ENCODE measurements around the gene FFAR3.
"Not testable (repeated sequence)": the region's sequence is repeated elsewhere in the genome, so short reads cannot be mapped to it uniquely, and the experiment has no call there.

DNA sequence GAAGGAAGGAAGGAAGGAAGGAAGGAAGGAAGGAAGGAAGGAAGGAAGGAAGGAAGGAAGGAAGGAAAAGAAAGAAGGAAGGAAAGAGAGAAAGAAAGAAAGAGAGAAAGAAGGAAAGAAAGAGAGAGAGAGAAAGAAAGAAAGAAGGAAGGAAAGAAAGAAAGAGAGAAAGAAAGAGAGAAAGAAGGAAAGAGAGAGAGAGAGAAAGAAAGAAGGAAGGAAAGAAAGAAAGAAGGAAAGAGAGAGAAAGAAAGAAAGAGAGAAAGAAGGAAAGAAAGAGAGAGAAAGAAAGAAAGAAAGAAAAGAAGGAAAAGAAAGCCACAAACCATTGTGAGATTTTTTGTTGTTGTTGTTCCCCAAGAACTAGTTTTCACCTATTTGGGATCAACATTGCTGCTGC, 15.8 kb downstream of the FFAR3 start:
- TF ChIP-seq, protein P1, sequence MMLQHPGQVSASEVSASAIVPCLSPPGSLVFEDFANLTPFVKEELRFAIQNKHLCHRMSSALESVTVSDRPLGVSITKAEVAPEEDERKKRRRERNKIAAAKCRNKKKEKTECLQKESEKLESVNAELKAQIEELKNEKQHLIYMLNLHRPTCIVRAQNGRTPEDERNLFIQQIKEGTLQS (CRISPR knock-in tag; IDR thresholded peaks at IDR 0.05): not testable (repeated sequence)
- TF ChIP-seq ZNF644 (CRISPR knock-in tag; IDR thresholded peaks at IDR 0.05; ENCODE audit: low read depth); HDAC6 (IDR thresholded peaks at IDR 0.05; ENCODE audit: low read depth, low read length); FOXK2 (IDR thresholded peaks at IDR 0.05); DPF2 (CRISPR knock-in tag; IDR thresholded peaks at IDR 0.05; ENCODE audit: borderline replicate concordance, low read depth); POLR2A (IDR thresholded peaks at IDR 0.05; ENCODE audit: insufficient read depth in 1 of 2, low read depth in 2 of 2, low read length in 2 of 2); ZNF598 (CRISPR knock-in tag; IDR thresholded peaks at IDR 0.05; ENCODE audit: borderline replicate concordance): not testable (repeated sequence)
- TF ChIP-seq, protein P2, sequence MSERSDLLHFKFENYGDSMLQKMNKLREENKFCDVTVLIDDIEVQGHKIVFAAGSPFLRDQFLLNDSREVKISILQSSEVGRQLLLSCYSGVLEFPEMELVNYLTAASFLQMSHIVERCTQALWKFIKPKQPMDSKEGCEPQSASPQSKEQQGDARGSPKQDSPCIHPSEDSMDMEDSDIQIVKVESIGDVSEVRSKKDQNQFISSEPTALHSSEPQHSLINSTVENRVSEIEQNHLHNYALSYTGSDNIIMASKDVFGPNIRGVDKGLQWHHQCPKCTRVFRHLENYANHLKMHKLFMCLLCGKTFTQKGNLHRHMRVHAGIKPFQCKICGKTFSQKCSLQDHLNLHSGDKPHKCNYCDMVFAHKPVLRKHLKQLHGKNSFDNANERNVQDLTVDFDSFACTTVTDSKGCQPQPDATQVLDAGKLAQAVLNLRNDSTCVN (CRISPR knock-in tag; IDR thresholded peaks at IDR 0.05; ENCODE audit: borderline replicate concordance): not testable (repeated sequence)
- TF ChIP-seq, protein P3, sequence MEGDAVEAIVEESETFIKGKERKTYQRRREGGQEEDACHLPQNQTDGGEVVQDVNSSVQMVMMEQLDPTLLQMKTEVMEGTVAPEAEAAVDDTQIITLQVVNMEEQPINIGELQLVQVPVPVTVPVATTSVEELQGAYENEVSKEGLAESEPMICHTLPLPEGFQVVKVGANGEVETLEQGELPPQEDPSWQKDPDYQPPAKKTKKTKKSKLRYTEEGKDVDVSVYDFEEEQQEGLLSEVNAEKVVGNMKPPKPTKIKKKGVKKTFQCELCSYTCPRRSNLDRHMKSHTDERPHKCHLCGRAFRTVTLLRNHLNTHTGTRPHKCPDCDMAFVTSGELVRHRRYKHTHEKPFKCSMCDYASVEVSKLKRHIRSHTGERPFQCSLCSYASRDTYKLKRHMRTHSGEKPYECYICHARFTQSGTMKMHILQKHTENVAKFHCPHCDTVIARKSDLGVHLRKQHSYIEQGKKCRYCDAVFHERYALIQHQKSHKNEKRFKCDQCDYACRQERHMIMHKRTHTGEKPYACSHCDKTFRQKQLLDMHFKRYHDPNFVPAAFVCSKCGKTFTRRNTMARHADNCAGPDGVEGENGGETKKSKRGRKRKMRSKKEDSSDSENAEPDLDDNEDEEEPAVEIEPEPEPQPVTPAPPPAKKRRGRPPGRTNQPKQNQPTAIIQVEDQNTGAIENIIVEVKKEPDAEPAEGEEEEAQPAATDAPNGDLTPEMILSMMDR (CRISPR knock-in tag; IDR thresholded peaks at IDR 0.05): not testable (repeated sequence)
- TF ChIP-seq, protein P4, sequence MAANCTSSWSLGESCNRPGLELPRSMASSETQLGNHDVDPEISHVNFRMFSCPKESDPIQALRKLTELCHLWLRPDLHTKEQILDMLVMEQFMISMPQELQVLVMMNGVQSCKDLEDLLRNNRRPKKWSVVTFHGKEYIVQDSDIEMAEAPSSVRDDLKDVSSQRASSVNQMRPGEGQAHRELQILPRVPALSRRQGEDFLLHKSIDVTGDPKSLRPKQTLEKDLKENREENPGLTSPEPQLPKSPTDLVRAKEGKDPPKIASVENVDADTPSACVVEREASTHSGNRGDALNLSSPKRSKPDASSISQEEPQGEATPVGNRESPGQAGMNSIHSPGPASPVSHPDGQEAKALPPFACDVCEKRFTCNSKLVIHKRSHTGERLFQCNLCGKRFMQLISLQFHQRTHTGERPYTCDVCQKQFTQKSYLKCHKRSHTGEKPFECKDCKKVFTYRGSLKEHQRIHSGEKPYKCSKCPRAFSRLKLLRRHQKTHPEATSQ (CRISPR knock-in tag; IDR thresholded peaks at IDR 0.05; ENCODE audit: borderline replicate concordance): not testable (repeated sequence)
